CD4-positive, alpha-beta T cell treated with Interleukin-1 beta for 1 hour (primary cell): ENCODE data around the gene NSUN5.
"Not testable (repeated sequence)": the region's sequence is repeated elsewhere in the genome, so short reads cannot be mapped to it uniquely, and the experiment has no call there.

Experiments used
- DNase-seq, 2 donors: peaks; one replicate each; pipeline ENCODE4 v3.0.0-alpha.2; 2020 to 2022

NSUN5 gene

GRCh38 chr7:73324081-73324845 lies 15.6 kb upstream of the NSUN5 start:
- peak; percentile 48 to 51 for DNase-seq

- not testable (repeated sequence) for DNase-seq
Measured at GRCh38 chr7:73323434-73324080, 14.9 kb upstream of the NSUN5 start.

- DNase-seq, result not testable (repeated sequence)
Measured at GRCh38 chr7:73320009-73320408, 11.4 kb upstream of the NSUN5 start.

GRCh38 chr7:73319541-73319940 lies 10.9 kb upstream of the NSUN5 start:
- not testable (repeated sequence) for DNase-seq

- not testable (repeated sequence) for DNase-seq
Measured at GRCh38 chr7:73318656-73319204, 10.1 kb upstream of the NSUN5 start.

GRCh38 chr7:73316521-73316920 lies 7.9 kb upstream of the NSUN5 start:
- DNase-seq, result no peak

- no peak for DNase-seq
Measured at GRCh38 chr7:73314271-73314670, 5.6 kb upstream of the NSUN5 start.

GRCh38 chr7:73313521-73313906 lies 4.9 kb upstream of the NSUN5 start:
- no peak for DNase-seq

GRCh38 chr7:73312831-73313520 lies 4.3 kb upstream of the NSUN5 start:
- no peak for DNase-seq

- not testable (repeated sequence) for DNase-seq
Measured at GRCh38 chr7:73311421-73311820, 2.8 kb upstream of the NSUN5 start.

- no peak for DNase-seq
Measured at GRCh38 chr7:73308074-73308664, 457 bp downstream of the NSUN5 start.

GRCh38 chr7:73307436-73307835 lies 1.2 kb downstream of the NSUN5 start:
- no peak for DNase-seq

- DNase-seq, result not testable (repeated sequence)
Measured at GRCh38 chr7:73304612-73305387, 3.8 kb downstream of the NSUN5 start.

GRCh38 chr7:73304071-73304470 lies 4.6 kb downstream of the NSUN5 start:
- DNase-seq, result no peak

GRCh38 chr7:73303546-73303945 lies 5.1 kb downstream of the NSUN5 start:
- no peak for DNase-seq

- DNase-seq, result not testable (repeated sequence)
Measured at GRCh38 chr7:73302846-73303245, 5.8 kb downstream of the NSUN5 start.

GRCh38 chr7:73301108-73301507 lies 7.5 kb downstream of the NSUN5 start:
- not testable (repeated sequence) for DNase-seq

- DNase-seq, result not testable (repeated sequence)
Measured at GRCh38 chr7:73299812-73300211, 8.8 kb downstream of the NSUN5 start.

- not testable (repeated sequence) for DNase-seq
Measured at GRCh38 chr7:73297706-73298105, 10.9 kb downstream of the NSUN5 start.

- DNase-seq, result not testable (repeated sequence)
Measured at GRCh38 chr7:73297235-73297634, 11.4 kb downstream of the NSUN5 start.

GRCh38 chr7:73277210-73277609 lies 31.4 kb downstream of the NSUN5 start:
- not testable (repeated sequence) for DNase-seq

- DNase-seq, result not testable (repeated sequence)
Measured at GRCh38 chr7:73267813-73268212, 40.8 kb downstream of the NSUN5 start.
